WTC11 (cell line): ENCODE measurements around the gene SIN3A. TPM values are rescaled to one million over a fixed set of nuclear protein-coding genes. Genes with fewer than 3 reads are reported as not detected.

ENCODE experiments used
- ATAC-seq: fragments of 200-7000 bp; cut with Tn5 transposase; 2 replicates; pipeline ENCODE4 v1.10.0; 2021; ENCODE audit warnings: mild to moderate bottlenecking, moderate library complexity
- CTCF ChIA-PET: fragments of 300-600 bp; sonication (Branson Sonifier 250); formaldehyde crosslinking; loops from one replicate; lab custom pipeline; 2021; ENCODE audit warnings: antibody characterized with exemption; lab: Charles Lee
- POLR2A ChIA-PET: fragments of 350-600 bp; sonication (Branson Sonifier 250); formaldehyde crosslinking; loops from one replicate; lab custom pipeline; 2021; ENCODE audit warnings: antibody characterized with exemption; lab: Charles Lee
- DNase-seq: peaks from one replicate; pipeline ENCODE4 v3.0.0; 2021; ENCODE audit warnings: low spot score
- H3K27ac Mint-ChIP-seq: 2 replicates; pipeline ENCODE4 v1.8.0; 2021; ENCODE audit warnings: mixed read lengths
- H3K27me3 Mint-ChIP-seq: 2 replicates; pipeline ENCODE4 v1.8.0; 2021; ENCODE audit warnings: low read depth, mild to moderate bottlenecking, moderate library complexity, mixed read lengths
- H3K36me3 Mint-ChIP-seq: 2 replicates; pipeline ENCODE4 v1.8.0; 2021; ENCODE audit warnings: mixed read lengths
- H3K4me1 Mint-ChIP-seq: 2 replicates; pipeline ENCODE4 v1.8.0; 2022; ENCODE audit warnings: mixed read lengths
- H3K4me3 Mint-ChIP-seq: 2 replicates; pipeline ENCODE4 v1.8.0; 2021; ENCODE audit warnings: mild to moderate bottlenecking, moderate library complexity, mixed read lengths
- H3K9me3 Mint-ChIP-seq: 2 replicates; pipeline ENCODE4 v1.8.0; 2021; ENCODE audit warnings: mixed read lengths
- CREB1 ChIP-seq: sonication (generic); formaldehyde crosslinking; IDR thresholded peaks from 2 replicates; pipeline ENCODE4 v1.8.0; 2023; ENCODE audit warnings: mild to moderate bottlenecking, missing genetic modification reagents
- ELF4 ChIP-seq: sonication (generic); formaldehyde crosslinking; IDR thresholded peaks from 2 replicates; pipeline ENCODE4 v1.8.1; 2022; ENCODE audit warnings: low read depth, mild to moderate bottlenecking, moderate library complexity, missing genetic modification reagents
- FOXK1 ChIP-seq: sonication (generic); formaldehyde crosslinking; IDR thresholded peaks from 2 replicates; pipeline ENCODE4 v1.8.0; 2022; ENCODE audit warnings: mild to moderate bottlenecking, moderate library complexity, missing genetic modification reagents
- JAZF1 ChIP-seq: fragments of 250-450 bp; sonication (Bioruptor Pico); IDR thresholded peaks from 2 replicates; pipeline ENCODE4 v1.9.0; 2021; ENCODE audit warnings: moderate library complexity, mild to moderate bottlenecking, inconsistent platforms
- NFYB ChIP-seq: sonication (generic); formaldehyde crosslinking; conservative IDR thresholded peaks from 2 replicates; pipeline ENCODE4 v1.8.0; 2022; ENCODE audit warnings: low read depth, missing genetic modification reagents
- PRRX2 ChIP-seq: fragments of 250-450 bp; sonication (Bioruptor Pico); IDR thresholded peaks from 2 replicates; pipeline ENCODE4 v1.8.0; 2021; ENCODE audit warnings: mild to moderate bottlenecking
- RORB ChIP-seq: fragments of 250-450 bp; sonication (Bioruptor Pico); IDR thresholded peaks from 2 replicates; pipeline ENCODE4 v1.9.0; 2021; ENCODE audit warnings: mild to moderate bottlenecking
- SMAD3 ChIP-seq: sonication (generic); formaldehyde crosslinking; IDR thresholded peaks from 2 replicates; pipeline ENCODE4 v1.8.0; 2022; ENCODE audit warnings: missing genetic modification reagents, mild to moderate bottlenecking, borderline replicate concordance
- SMAD4 ChIP-seq: sonication (generic); formaldehyde crosslinking; IDR thresholded peaks from 2 replicates; pipeline ENCODE4 v1.8.0; 2022; ENCODE audit warnings: mild to moderate bottlenecking, missing genetic modification reagents
- SOX15 ChIP-seq: fragments of 250-450 bp; sonication (Bioruptor Pico); IDR thresholded peaks from 2 replicates; pipeline ENCODE4 v1.9.0; 2021; ENCODE audit warnings: mild to moderate bottlenecking
- ZNF138 ChIP-seq: sonication (generic); formaldehyde crosslinking; conservative IDR thresholded peaks from 2 replicates; pipeline ENCODE4 v1.8.1; 2022; ENCODE audit warnings: mild to moderate bottlenecking, moderate library complexity, missing genetic modification reagents
- ZNF232 ChIP-seq: sonication (generic); formaldehyde crosslinking; IDR thresholded peaks from 2 replicates; pipeline ENCODE4 v1.8.0; 2022; ENCODE audit warnings: mild to moderate bottlenecking, missing genetic modification reagents
- ZNF263 ChIP-seq: sonication (generic); formaldehyde crosslinking; IDR thresholded peaks from 2 replicates; pipeline ENCODE4 v1.8.1; 2022; ENCODE audit warnings: low read depth, mild to moderate bottlenecking, moderate library complexity, missing genetic modification reagents
- ZNF423 ChIP-seq: fragments of 250-450 bp; sonication (Bioruptor Pico); IDR thresholded peaks from 2 replicates; pipeline ENCODE4 v2.1.2; 2022; ENCODE audit warnings: mild to moderate bottlenecking, moderate library complexity
- total RNA-seq: library from RNA; stranded (reverse); gene quantifications from 3 replicates; pipeline ENCODE4 v1.2.3, GENCODE V29; 2021
- TF ChIP-seq, protein P1 (sequence below): sonication (generic); formaldehyde crosslinking; IDR thresholded peaks from 2 replicates; pipeline ENCODE4 v1.8.0; 2022; ENCODE audit warnings: mild to moderate bottlenecking, missing genetic modification reagents
- TF ChIP-seq, protein P2 (sequence below): sonication (generic); formaldehyde crosslinking; IDR thresholded peaks from 2 replicates; pipeline ENCODE4 v1.8.1; 2022; ENCODE audit warnings: low read depth, mild to moderate bottlenecking, moderate library complexity, missing genetic modification reagents, borderline replicate concordance
- TF ChIP-seq, protein P3 (sequence below): sonication (generic); formaldehyde crosslinking; IDR thresholded peaks from 2 replicates; pipeline ENCODE4 v1.8.1; 2022; ENCODE audit warnings: low read depth, missing genetic modification reagents, borderline replicate concordance
- TF ChIP-seq, protein P4 (sequence below): sonication (generic); formaldehyde crosslinking; IDR thresholded peaks from 2 replicates; pipeline ENCODE4 v1.8.1; 2023; ENCODE audit warnings: mild to moderate bottlenecking, missing genetic modification reagents, moderate library complexity
- TF ChIP-seq, protein P5 (sequence below): sonication (generic); formaldehyde crosslinking; IDR thresholded peaks from 2 replicates; pipeline ENCODE4 v1.8.1; 2023; ENCODE audit warnings: mild to moderate bottlenecking, moderate library complexity, missing genetic modification reagents

The SIN3A gene
- total RNA-seq, 1 experiment from 2014 or later: 113 TPM

DNA sequence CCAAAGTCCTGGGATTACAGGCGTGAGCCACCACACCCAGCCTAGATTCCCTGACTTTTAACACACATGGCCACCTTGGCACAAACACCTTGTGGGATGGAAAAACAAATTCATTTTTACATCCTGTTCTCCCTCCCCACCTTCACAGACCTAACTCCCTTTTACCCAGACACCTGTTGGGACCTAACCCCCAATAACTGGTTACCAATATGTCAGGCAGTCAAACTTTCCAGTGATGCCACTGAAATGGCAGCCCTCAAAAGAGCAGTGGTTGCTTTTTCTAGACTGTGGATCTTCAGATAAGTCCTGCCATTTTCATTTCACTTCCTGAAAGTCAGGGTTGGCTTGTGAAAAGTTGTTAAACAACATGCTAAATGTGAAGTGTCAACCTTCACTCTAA lies 34.9 kb downstream of the SIN3A start:
- H3K36me3 Mint-ChIP-seq: peaks cover 47% of the 10 kb centered on the region
- POLR2A ChIA-PET: no interaction called here
- TF ChIP-seq NFYB (CRISPR knock-in tag) (no peak), RORB (CRISPR knock-in tag) (no peak), PRRX2 (no peak), FOXK1 (CRISPR knock-in tag) (no peak), CREB1 (CRISPR knock-in tag) (no peak)
- CTCF ChIA-PET: no interaction called here
- no peak overlapping the region for H3K4me3 Mint-ChIP-seq
- no peaks in the 10 kb centered on the region for H3K4me1 Mint-ChIP-seq
- H3K27ac Mint-ChIP-seq: peak overlapping the region; percentile 57; the same call in 1 of the 2 replicates
- H3K9me3 Mint-ChIP-seq: no peaks in the 10 kb centered on the region
- ATAC-seq: no peak
- DNase-seq: no peak
- no peaks in the 10 kb centered on the region for H3K27me3 Mint-ChIP-seq

DNA sequence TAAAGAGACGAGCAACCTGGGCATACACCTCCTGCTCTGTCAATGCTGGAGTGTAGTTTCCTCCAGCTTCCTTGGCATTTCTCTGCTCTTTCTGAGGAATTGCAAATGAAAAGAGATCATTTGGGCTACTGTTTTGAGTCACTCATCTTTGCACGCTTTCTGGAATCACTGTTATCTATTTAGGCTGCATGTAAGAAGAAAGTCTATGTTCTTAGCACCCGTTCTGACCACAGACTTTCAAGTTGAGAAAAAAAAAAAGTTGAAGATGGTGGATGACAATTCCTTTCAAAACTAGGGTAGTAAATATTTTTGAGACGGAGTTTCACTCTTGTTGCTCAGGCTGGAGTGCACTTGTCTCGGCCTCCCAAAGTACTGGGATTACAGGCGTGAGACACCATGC lies 41.3 kb downstream of the SIN3A start:
- H3K4me3 Mint-ChIP-seq: no peak overlapping the region
- no peaks in the 10 kb centered on the region for H3K4me1 Mint-ChIP-seq
- peaks cover 85% of the 10 kb centered on the region for H3K36me3 Mint-ChIP-seq
- no peaks in the 10 kb centered on the region for H3K27me3 Mint-ChIP-seq
- DNase-seq: no peak
- no peak overlapping the region for H3K27ac Mint-ChIP-seq
- no peaks in the 10 kb centered on the region; the same call in 1 of the 2 replicates for H3K9me3 Mint-ChIP-seq
- TF ChIP-seq ZNF232 (CRISPR knock-in tag) (no peak), ELF4 (CRISPR knock-in tag) (no peak)
- POLR2A ChIA-PET: no interaction called here
- no peak for ATAC-seq
- CTCF ChIA-PET: no interaction called here

DNA sequence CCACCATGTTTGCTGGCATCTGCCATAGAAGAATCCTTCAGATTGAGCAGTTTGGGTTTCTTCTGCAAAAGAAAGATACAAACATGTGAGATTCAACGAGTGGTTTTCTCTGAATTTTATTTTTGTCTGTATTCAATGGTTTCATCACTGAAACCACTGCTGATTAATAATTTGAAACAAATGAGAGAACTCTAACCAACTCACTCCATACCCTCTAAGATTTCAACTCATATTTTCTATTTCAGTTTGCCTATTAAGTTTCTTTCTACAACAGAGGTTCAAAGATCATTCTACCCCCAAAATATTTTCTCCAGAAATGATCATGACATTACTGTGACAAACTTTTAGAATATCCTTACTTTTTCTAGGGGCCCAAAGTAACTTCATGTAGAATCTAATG lies 44.4 kb downstream of the SIN3A start:
- ChIA-PET CTCF (no interaction called here), POLR2A (no interaction called here)

DNA sequence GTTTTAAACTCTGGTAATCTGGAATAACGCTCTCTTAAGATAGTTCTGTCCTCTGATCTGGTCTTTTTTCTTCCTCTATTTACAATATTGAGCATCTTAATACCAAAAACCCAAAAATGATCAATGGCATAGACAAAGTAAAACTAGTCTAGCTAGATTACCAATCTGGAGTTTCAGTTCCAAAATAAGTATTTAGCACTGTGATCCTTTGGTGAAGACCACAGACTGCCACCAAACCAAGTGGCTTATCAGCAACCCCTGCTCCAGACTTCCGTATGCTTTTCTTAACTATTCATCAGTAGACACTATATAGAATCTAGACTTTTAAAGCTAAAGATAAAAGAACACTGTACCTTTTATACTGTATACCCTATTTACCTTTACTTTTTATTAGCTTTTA lies 47.6 kb downstream of the SIN3A start:
- POLR2A ChIA-PET: no interaction called here
- TF ChIP-seq, protein P1, sequence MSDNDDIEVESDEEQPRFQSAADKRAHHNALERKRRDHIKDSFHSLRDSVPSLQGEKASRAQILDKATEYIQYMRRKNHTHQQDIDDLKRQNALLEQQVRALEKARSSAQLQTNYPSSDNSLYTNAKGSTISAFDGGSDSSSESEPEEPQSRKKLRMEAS (CRISPR knock-in tag): no peak
- TF ChIP-seq, protein P2, sequence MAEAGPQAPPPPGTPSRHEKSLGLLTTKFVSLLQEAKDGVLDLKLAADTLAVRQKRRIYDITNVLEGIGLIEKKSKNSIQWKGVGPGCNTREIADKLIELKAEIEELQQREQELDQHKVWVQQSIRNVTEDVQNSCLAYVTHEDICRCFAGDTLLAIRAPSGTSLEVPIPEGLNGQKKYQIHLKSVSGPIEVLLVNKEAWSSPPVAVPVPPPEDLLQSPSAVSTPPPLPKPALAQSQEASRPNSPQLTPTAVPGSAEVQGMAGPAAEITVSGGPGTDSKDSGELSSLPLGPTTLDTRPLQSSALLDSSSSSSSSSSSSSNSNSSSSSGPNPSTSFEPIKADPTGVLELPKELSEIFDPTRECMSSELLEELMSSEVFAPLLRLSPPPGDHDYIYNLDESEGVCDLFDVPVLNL (CRISPR knock-in tag): no peak
- TF ChIP-seq, protein P3, sequence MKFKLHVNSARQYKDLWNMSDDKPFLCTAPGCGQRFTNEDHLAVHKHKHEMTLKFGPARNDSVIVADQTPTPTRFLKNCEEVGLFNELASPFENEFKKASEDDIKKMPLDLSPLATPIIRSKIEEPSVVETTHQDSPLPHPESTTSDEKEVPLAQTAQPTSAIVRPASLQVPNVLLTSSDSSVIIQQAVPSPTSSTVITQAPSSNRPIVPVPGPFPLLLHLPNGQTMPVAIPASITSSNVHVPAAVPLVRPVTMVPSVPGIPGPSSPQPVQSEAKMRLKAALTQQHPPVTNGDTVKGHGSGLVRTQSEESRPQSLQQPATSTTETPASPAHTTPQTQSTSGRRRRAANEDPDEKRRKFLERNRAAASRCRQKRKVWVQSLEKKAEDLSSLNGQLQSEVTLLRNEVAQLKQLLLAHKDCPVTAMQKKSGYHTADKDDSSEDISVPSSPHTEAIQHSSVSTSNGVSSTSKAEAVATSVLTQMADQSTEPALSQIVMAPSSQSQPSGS (CRISPR knock-in tag): no peak
- no peak for TF ChIP-seq ZNF423 (CRISPR knock-in tag)
- TF ChIP-seq, protein P4, sequence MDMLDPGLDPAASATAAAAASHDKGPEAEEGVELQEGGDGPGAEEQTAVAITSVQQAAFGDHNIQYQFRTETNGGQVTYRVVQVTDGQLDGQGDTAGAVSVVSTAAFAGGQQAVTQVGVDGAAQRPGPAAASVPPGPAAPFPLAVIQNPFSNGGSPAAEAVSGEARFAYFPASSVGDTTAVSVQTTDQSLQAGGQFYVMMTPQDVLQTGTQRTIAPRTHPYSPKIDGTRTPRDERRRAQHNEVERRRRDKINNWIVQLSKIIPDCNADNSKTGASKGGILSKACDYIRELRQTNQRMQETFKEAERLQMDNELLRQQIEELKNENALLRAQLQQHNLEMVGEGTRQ (CRISPR knock-in tag): no peak
- TF ChIP-seq SMAD4 (CRISPR knock-in tag): no peak
- TF ChIP-seq ZNF138 (CRISPR knock-in tag): no peak
- no peak for TF ChIP-seq JAZF1 (CRISPR knock-in tag)
- H3K27ac Mint-ChIP-seq: no peak overlapping the region
- H3K4me3 Mint-ChIP-seq: no peak overlapping the region
- no peaks in the 10 kb centered on the region for H3K4me1 Mint-ChIP-seq
- no peaks in the 10 kb centered on the region; the same call in 1 of the 2 replicates for H3K9me3 Mint-ChIP-seq
- H3K27me3 Mint-ChIP-seq: no peaks in the 10 kb centered on the region
- ATAC-seq (no peak), DNase-seq (no peak)
- CTCF ChIA-PET: interaction anchor here (1.0 kb wide), 1 partner anchor 36 kb away, joined by 3 read pairs; no protein-coding TSS in a partner anchor
- H3K36me3 Mint-ChIP-seq: peaks cover 77% of the 10 kb centered on the region

More for the DNA sequence above, 44.4 kb downstream of the SIN3A start:
- no peak for ATAC-seq
- TF ChIP-seq, protein P5, sequence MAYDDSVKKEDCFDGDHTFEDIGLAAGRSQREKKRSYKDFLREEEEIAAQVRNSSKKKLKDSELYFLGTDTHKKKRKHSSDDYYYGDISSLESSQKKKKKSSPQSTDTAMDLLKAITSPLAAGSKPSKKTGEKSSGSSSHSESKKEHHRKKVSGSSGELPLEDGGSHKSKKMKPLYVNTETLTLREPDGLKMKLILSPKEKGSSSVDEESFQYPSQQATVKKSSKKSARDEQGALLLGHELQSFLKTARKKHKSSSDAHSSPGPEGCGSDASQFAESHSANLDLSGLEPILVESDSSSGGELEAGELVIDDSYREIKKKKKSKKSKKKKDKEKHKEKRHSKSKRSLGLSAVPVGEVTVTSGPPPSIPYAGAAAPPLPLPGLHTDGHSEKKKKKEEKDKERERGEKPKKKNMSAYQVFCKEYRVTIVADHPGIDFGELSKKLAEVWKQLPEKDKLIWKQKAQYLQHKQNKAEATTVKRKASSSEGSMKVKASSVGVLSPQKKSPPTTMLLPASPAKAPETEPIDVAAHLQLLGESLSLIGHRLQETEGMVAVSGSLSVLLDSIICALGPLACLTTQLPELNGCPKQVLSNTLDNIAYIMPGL (CRISPR knock-in tag): no peak
- TF ChIP-seq SMAD3 (CRISPR knock-in tag) (no peak), ZNF263 (CRISPR knock-in tag) (no peak), SOX15 (no peak)
- TF ChIP-seq, all 79 proteins: peak for 0
- no peaks in the 10 kb centered on the region for H3K27me3 Mint-ChIP-seq
- no peak for DNase-seq
- peaks cover 85% of the 10 kb centered on the region for H3K36me3 Mint-ChIP-seq
- H3K4me3 Mint-ChIP-seq: no peak overlapping the region
- no peak overlapping the region for H3K27ac Mint-ChIP-seq
- no peaks in the 10 kb centered on the region for H3K4me1 Mint-ChIP-seq
- no peaks in the 10 kb centered on the region; the same call in 1 of the 2 replicates for H3K9me3 Mint-ChIP-seq
